GM20431 (cell line): ENCODE data around the gene ARHGEF37.

ENCODE experiments used
- in situ Hi-C: fragments of 300-500 bp; cut with MseI, MboI; formaldehyde crosslinking; loops from one replicate; pipeline ENCODE4 v1.15.0; 2020; ENCODE audit warnings: low sequenced_read_pairs; ENCODE audit not compliant: unreplicated experiment

The ARHGEF37 gene

GRCh38 chr5:149665416-149666175 lies 84.3 kb downstream of the ARHGEF37 start:
- in situ Hi-C loops: loop anchor here (10.0 kb wide), 1 partner anchor 159 kb away; no protein-coding TSS in a partner anchor

- in situ Hi-C loops: loop anchor here (10.0 kb wide), 1 partner anchor 158 kb away; no protein-coding TSS in a partner anchor
These were observed 85.0 kb downstream of the ARHGEF37 start for GRCh38 chr5:149666212-149666852.

- in situ Hi-C loops: loop anchor here (10.0 kb wide), 1 partner anchor 158 kb away; no protein-coding TSS in a partner anchor
These were observed 86.0 kb downstream of the ARHGEF37 start for GRCh38 chr5:149667084-149667828.

- in situ Hi-C loops: loop anchor here (10.0 kb wide), 1 partner anchor 157 kb away; no protein-coding TSS in a partner anchor
These were observed 86.6 kb downstream of the ARHGEF37 start for GRCh38 chr5:149667829-149668330.

GRCh38 chr5:149669273-149669672 lies 88.0 kb downstream of the ARHGEF37 start:
- in situ Hi-C loops: loop anchor here (10.0 kb wide), 1 partner anchor 156 kb away; no protein-coding TSS in a partner anchor

- in situ Hi-C loops: no loop called here
These were observed 90.2 kb downstream of the ARHGEF37 start for GRCh38 chr5:149671544-149671943.

GRCh38 chr5:149672701-149673476 lies 91.6 kb downstream of the ARHGEF37 start:
- in situ Hi-C loops: no loop called here

GRCh38 chr5:149674686-149675085 lies 93.4 kb downstream of the ARHGEF37 start:
- in situ Hi-C loops: no loop called here

- in situ Hi-C loops: no loop called here
These were observed 94.4 kb downstream of the ARHGEF37 start for GRCh38 chr5:149675610-149676201.

- in situ Hi-C loops: no loop called here
These were observed 96.4 kb downstream of the ARHGEF37 start for GRCh38 chr5:149677731-149678130.

- in situ Hi-C loops: no loop called here
These were observed 98.8 kb downstream of the ARHGEF37 start for GRCh38 chr5:149679876-149680809.

GRCh38 chr5:149680810-149681221 lies 99.5 kb downstream of the ARHGEF37 start:
- in situ Hi-C loops: no loop called here

- in situ Hi-C loops: no loop called here
These were observed 100.0 kb downstream of the ARHGEF37 start for GRCh38 chr5:149681252-149681651.

- in situ Hi-C loops: no loop called here
These were observed 100.6 kb downstream of the ARHGEF37 start for GRCh38 chr5:149681922-149682321.

GRCh38 chr5:149682532-149683075 lies 101.3 kb downstream of the ARHGEF37 start:
- in situ Hi-C loops: no loop called here

GRCh38 chr5:149683964-149684363 lies 102.7 kb downstream of the ARHGEF37 start:
- in situ Hi-C loops: no loop called here

- in situ Hi-C loops: no loop called here
These were observed 103.1 kb downstream of the ARHGEF37 start for GRCh38 chr5:149684371-149684770.
